Activated T-helper 2 cell treated with anti-CD3 and anti-CD28 coated beads, Interferon-gamma antibody, Interleukin-2, Interleukin-4, amounts not matched to agents 10 μg/mL and 5 μg/mL and 100 μg/mL, durations not matched to agents 14 hours and 24 hours and 36 hours (primary cell): Measurements from ENCODE around the gene ALDH1L1. TPM values are rescaled to one million over a fixed set of nuclear protein-coding genes. Genes with fewer than 3 reads are reported as not detected.

Experiments
- DNase-seq: peaks from one replicate; pipeline ENCODE4 v3.0.0; 2021; ENCODE audit warnings: low spot score
- H3K27ac Mint-ChIP-seq: one replicate; pipeline ENCODE4 v1.8.0; 2021; ENCODE audit warnings: mixed read lengths
- H3K27me3 Mint-ChIP-seq: one replicate; pipeline ENCODE4 v1.8.0; 2021; ENCODE audit warnings: low read depth, mixed read lengths
- H3K36me3 Mint-ChIP-seq: one replicate; pipeline ENCODE4 v1.8.0; 2021; ENCODE audit warnings: low read depth, mixed read lengths
- H3K4me1 Mint-ChIP-seq: one replicate; pipeline ENCODE4 v1.8.0; 2021; ENCODE audit warnings: low read depth, mixed read lengths
- H3K4me3 Mint-ChIP-seq: one replicate; pipeline ENCODE4 v1.8.0; 2021; ENCODE audit warnings: low read depth, mild to moderate bottlenecking, moderate library complexity, mixed read lengths
- H3K9me3 Mint-ChIP-seq: one replicate; pipeline ENCODE4 v1.8.0; 2021; ENCODE audit warnings: mixed read lengths
- intact Hi-C: fragments of 100-400 bp; cut with micrococcal nuclease; formaldehyde crosslinking; loops from one replicate; pipeline ENCODE4 v1.15.1; 2023
- total RNA-seq: library from RNA; stranded (reverse); gene quantifications from 2 replicates; pipeline ENCODE4 v1.2.3, GENCODE V29; 2022

The ALDH1L1 gene
- total RNA-seq, 1 donor from 2014 or later = not detected

GRCh38 chr3:126184465-126185000 is 4.1 kb upstream of the ALDH1L1 start:
- H3K9me3 Mint-ChIP-seq = no peaks in the 10 kb centered on the region
- no peak for DNase-seq
- intact Hi-C loops = no loop called here
- peaks cover 21% of the 10 kb centered on the region for H3K27me3 Mint-ChIP-seq
- no peak overlapping the region for H3K4me3 Mint-ChIP-seq
- no peaks in the 10 kb centered on the region for H3K4me1 Mint-ChIP-seq
- H3K27ac Mint-ChIP-seq = no peak overlapping the region
- H3K36me3 Mint-ChIP-seq = no peaks in the 10 kb centered on the region

GRCh38 chr3:126181398-126181725 is 976 bp upstream of the ALDH1L1 start:
- no peaks in the 10 kb centered on the region for H3K9me3 Mint-ChIP-seq
- DNase-seq = no peak
- no peak overlapping the region for H3K27ac Mint-ChIP-seq
- H3K4me3 Mint-ChIP-seq = no peak overlapping the region
- no peaks in the 10 kb centered on the region for H3K36me3 Mint-ChIP-seq
- peaks cover 35% of the 10 kb centered on the region for H3K27me3 Mint-ChIP-seq
- intact Hi-C loops = no loop called here
- no peaks in the 10 kb centered on the region for H3K4me1 Mint-ChIP-seq

GRCh38 chr3:126179825-126180476 is 435 bp downstream of the ALDH1L1 start:
- DNase-seq = no peak
- intact Hi-C loops = no loop called here
- no peak overlapping the region for H3K27ac Mint-ChIP-seq
- no peak overlapping the region for H3K4me3 Mint-ChIP-seq
- H3K36me3 Mint-ChIP-seq = no peaks in the 10 kb centered on the region
- H3K4me1 Mint-ChIP-seq = no peaks in the 10 kb centered on the region
- H3K9me3 Mint-ChIP-seq = no peaks in the 10 kb centered on the region
- H3K27me3 Mint-ChIP-seq = peaks cover 45% of the 10 kb centered on the region

GRCh38 chr3:126170073-126170777 is 10.2 kb downstream of the ALDH1L1 start:
- Mint-ChIP-seq H3K27me3 (peaks cover 44% of the 10 kb centered on the region), H3K27ac (no peak overlapping the region), H3K4me1 (no peaks in the 10 kb centered on the region), H3K9me3 (no peaks in the 10 kb centered on the region), H3K4me3 (no peak overlapping the region), H3K36me3 (no peaks in the 10 kb centered on the region)
- intact Hi-C loops = no loop called here
- no peak for DNase-seq

GRCh38 chr3:126167566-126167965 is 12.8 kb downstream of the ALDH1L1 start:
- intact Hi-C loops = no loop called here

GRCh38 chr3:126166009-126166408 is 14.4 kb downstream of the ALDH1L1 start:
- Mint-ChIP-seq H3K9me3 (no peaks in the 10 kb centered on the region), H3K27me3 (peaks cover 24% of the 10 kb centered on the region), H3K4me1 (no peaks in the 10 kb centered on the region), H3K4me3 (no peak overlapping the region), H3K36me3 (no peaks in the 10 kb centered on the region), H3K27ac (no peak overlapping the region)
- intact Hi-C loops = no loop called here
- DNase-seq = no peak

More at GRCh38 chr3:126167566-126167965, 12.8 kb downstream of the ALDH1L1 start:
- Mint-ChIP-seq H3K36me3 (no peaks in the 10 kb centered on the region), H3K4me1 (no peaks in the 10 kb centered on the region), H3K27ac (no peak overlapping the region), H3K4me3 (no peak overlapping the region), H3K9me3 (no peaks in the 10 kb centered on the region), H3K27me3 (peaks cover 32% of the 10 kb centered on the region)
- DNase-seq = no peak

- no peak overlapping the region for H3K4me3 Mint-ChIP-seq
- intact Hi-C loops = no loop called here
- H3K27ac Mint-ChIP-seq = no peak overlapping the region
- H3K27me3 Mint-ChIP-seq = peaks cover 17% of the 10 kb centered on the region
- H3K4me1 Mint-ChIP-seq = no peaks in the 10 kb centered on the region
- H3K9me3 Mint-ChIP-seq = no peaks in the 10 kb centered on the region
- no peaks in the 10 kb centered on the region for H3K36me3 Mint-ChIP-seq
- DNase-seq = no peak
These were observed 19.1 kb downstream of the ALDH1L1 start for GRCh38 chr3:126161309-126161708.

- no peak overlapping the region for H3K27ac Mint-ChIP-seq
- H3K4me1 Mint-ChIP-seq = no peaks in the 10 kb centered on the region
- H3K27me3 Mint-ChIP-seq = peaks cover 10% of the 10 kb centered on the region
- no peak for DNase-seq
- intact Hi-C loops = no loop called here
- H3K9me3 Mint-ChIP-seq = no peaks in the 10 kb centered on the region
- H3K36me3 Mint-ChIP-seq = no peaks in the 10 kb centered on the region
- no peak overlapping the region for H3K4me3 Mint-ChIP-seq
These were observed 19.9 kb downstream of the ALDH1L1 start for GRCh38 chr3:126160243-126161210.

GRCh38 chr3:126159476-126159875 is 20.9 kb downstream of the ALDH1L1 start:
- intact Hi-C loops = no loop called here
- no peaks in the 10 kb centered on the region for H3K9me3 Mint-ChIP-seq
- H3K27ac Mint-ChIP-seq = no peak overlapping the region
- peaks cover 3% of the 10 kb centered on the region for H3K27me3 Mint-ChIP-seq
- H3K4me1 Mint-ChIP-seq = no peaks in the 10 kb centered on the region
- H3K4me3 Mint-ChIP-seq = no peak overlapping the region
- no peaks in the 10 kb centered on the region for H3K36me3 Mint-ChIP-seq
- DNase-seq = no peak

GRCh38 chr3:126158912-126159454 is 21.4 kb downstream of the ALDH1L1 start:
- DNase-seq = no peak
- no peaks in the 10 kb centered on the region for H3K4me1 Mint-ChIP-seq
- H3K36me3 Mint-ChIP-seq = no peaks in the 10 kb centered on the region
- H3K27ac Mint-ChIP-seq = no peak overlapping the region
- H3K4me3 Mint-ChIP-seq = no peak overlapping the region
- H3K9me3 Mint-ChIP-seq = no peaks in the 10 kb centered on the region
- H3K27me3 Mint-ChIP-seq = peaks cover 3% of the 10 kb centered on the region
- intact Hi-C loops = no loop called here

GRCh38 chr3:126158016-126158911 is 22.1 kb downstream of the ALDH1L1 start:
- DNase-seq = no peak

More at GRCh38 chr3:126158016-126158911, 22.1 kb downstream of the ALDH1L1 start:
- Mint-ChIP-seq H3K4me3 (no peak overlapping the region), H3K27me3 (peaks cover 3% of the 10 kb centered on the region), H3K4me1 (no peaks in the 10 kb centered on the region), H3K36me3 (no peaks in the 10 kb centered on the region), H3K9me3 (no peaks in the 10 kb centered on the region), H3K27ac (no peak overlapping the region)
- intact Hi-C loops = no loop called here
